GM19395 (cell line): ENCODE measurements around the gene GUK1.

ENCODE experiments used
- ATAC-seq: cut with Tn5 transposase; IDR thresholded peaks from one replicate; pipeline ENCODE4 v1.9.1; 2021; ENCODE audit warnings: mild to moderate bottlenecking, moderate library complexity; ENCODE audit not compliant: unreplicated experiment

GUK1 gene

GRCh38 chr1:228148935-228149405 is 8.9 kb downstream of the GUK1 start:
- ATAC-seq: no peak

DNA sequence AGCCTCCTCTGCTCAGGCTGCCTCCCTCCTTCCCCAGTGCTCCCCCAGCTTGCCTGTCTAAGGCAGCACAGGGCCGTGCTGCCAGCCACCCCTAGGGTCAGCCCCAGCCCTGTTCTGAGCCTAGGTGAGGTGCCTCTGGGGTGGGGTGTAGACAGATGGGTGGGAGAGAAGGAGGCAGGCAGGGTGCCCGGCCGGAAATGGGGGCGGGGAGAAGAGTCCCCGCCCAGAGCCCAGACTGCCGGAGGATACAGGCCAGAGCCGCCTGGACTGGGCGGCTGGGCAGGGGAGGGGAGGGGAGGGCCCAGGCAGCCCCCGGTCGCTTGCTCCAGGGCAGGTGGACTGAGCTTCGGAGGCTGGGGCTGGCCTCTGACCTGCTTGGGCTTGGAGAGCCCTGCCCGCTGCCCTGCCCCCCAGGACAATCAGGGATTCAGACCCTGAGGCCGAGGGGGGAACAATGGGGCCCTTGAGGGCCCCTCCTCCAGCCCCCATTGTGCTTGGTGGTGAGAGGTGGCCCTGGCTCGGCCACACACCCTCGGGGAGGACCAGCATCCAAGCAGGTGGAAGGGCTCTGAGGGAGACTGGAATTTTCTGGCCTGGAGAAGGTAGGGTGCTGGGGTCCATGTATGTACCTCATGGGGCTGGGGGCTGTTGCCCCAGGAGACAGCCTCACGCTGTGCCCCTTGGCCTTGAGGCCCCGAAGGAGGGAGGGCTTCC is 9.5 kb downstream of the GUK1 start, which contains the start of gene GJC2:
Gene GJC2 (plus strand): TSS at position 525 of the 714 bp plus-strand sequence. CDS start 7,829 bp downstream, outside the sequence.
- no peak for ATAC-seq

DNA sequence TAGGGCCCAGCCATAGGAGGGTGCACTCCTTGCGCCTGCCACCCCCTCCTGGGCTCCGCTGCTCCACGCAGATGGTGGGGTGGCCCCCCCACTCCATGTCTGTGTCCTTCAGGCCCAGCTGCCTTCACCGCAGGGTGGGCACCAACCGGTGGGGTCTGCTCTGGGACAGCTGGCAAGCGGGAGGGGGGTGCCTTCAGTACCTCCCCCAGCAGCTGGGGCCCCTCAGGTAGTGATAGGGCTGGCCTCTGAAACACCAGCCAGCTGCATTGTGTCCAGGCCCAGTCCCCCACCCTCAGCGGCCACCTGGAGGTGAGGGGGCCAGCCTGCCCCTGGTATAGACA is 10.0 kb downstream of the GUK1 start:
- no peak for ATAC-seq

GRCh38 chr1:228150461-228151179 is 10.5 kb downstream of the GUK1 start:
- ATAC-seq: no peak

- no peak for ATAC-seq
Observed at GRCh38 chr1:228151180-228151925, 11.3 kb downstream of the GUK1 start.

- no peak for ATAC-seq
Observed at GRCh38 chr1:228152097-228152917, 12.2 kb downstream of the GUK1 start.

- no peak for ATAC-seq
Observed at GRCh38 chr1:228152918-228153258, 12.8 kb downstream of the GUK1 start.

DNA sequence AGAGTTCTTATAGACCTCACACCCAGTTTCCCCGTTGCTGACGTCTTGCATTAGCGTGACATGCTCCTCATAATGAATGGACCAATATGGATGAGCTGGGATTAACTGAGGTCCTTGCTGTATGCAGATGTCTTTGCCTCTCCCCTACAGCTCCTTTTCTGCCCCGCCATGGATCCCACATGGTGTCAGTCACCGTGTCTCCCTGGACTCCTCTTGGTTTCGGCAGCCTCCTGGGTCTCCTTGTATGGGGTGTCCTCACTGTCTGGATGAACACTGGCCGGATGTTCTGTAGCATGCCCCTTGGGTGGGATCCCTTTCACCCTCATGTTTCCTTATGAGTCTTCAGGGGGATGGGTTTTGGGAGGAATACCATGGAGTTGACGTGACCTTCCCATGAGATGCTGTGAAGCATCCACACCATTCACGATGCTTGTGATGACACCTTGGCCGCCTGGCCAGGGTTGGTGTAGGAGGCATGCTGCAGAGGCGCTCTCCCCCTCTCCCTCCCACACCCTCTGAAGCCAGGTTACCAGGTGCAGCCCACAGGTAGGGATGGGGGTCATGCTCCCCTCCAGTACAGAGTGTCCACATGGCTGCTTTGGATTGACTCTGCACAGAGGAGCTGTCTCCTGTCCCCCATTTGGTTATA is 14.1 kb downstream of the GUK1 start:
- no peak for ATAC-seq

GRCh38 chr1:228154670-228155571 is 14.8 kb downstream of the GUK1 start:
- no peak for ATAC-seq

DNA sequence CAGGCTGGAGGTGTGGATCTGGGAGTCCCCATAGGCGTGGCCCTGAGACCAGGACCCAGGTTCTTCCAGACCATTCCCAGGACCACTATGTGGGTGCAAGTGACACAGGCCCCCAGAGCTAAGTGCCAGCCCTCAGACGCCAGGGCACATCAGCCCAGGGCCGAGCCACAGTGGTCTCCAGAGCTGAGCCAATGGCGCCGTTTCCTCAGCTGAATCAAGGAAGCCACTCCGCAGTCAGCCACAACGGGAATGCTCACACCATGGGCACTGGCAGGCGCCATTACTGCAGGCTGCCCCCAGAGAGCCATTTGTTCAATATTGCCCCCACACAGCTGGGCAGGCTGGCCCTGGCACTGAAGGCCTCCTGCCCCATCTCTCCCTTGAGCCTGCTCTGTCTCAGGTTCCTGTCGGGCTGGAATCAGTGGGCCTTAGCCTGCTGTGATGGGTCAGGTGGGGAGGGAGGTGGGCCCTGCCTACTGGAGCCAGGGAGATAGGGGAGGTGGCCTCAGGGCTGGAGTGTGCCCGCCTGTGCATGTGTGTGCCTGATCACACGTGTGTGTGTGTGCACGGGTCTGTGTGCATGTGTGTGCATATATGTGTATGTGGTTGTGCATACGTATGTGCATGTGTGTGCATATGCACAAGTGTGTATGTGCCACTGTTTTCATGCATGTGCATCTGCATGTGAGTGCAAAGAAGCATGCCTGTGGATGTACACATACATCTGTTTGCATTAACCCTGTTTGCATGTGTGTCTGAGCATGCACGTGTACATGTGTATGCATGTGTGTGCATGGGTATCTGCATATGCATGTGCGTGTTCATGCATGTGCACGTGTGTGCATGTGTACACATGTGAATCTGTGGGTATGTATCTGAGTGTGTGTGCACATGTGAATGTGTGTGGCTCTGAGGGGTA is 15.8 kb downstream of the GUK1 start:
- no peak for ATAC-seq

GRCh38 chr1:228156515-228156881 is 16.4 kb downstream of the GUK1 start:
- ATAC-seq: no peak

DNA sequence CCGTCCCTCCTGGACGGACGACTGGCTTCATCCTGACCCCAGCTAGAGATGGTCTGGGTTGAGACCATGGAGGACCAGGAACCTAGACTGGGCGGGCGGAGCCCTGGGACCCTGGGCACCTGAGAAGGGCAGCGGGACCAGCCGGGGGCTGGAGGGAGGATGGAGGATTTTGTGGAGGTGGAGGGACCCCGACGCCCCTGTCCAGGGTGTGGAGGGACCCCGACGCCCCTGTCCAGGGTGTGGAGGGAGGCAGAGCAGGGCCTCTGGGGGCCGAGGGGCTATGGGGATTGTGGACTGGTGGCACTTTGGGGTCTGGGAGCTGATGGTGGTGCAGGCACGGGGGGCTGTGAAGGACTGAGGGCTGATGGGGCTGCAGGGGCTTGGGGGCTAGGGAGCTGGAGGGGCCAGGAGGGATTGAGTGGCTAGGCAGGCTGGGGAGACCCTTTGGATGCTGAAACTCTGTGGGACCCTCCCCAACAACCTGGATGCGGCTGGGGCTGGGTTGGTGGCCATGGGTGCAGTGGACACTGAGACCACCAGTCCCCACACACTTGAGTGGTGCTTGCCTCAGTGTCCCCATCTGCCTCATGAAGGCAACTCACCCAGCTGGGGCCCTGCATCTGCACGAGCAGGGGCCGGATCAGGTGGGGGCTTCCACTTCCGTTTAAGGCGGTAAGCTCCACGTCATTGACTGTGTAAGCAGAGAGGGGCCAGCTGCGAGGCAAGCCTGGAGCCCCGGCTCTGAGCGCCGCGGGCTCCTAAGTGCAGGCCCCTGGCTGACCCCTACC is 17.1 kb downstream of the GUK1 start:
- no peak for ATAC-seq

DNA sequence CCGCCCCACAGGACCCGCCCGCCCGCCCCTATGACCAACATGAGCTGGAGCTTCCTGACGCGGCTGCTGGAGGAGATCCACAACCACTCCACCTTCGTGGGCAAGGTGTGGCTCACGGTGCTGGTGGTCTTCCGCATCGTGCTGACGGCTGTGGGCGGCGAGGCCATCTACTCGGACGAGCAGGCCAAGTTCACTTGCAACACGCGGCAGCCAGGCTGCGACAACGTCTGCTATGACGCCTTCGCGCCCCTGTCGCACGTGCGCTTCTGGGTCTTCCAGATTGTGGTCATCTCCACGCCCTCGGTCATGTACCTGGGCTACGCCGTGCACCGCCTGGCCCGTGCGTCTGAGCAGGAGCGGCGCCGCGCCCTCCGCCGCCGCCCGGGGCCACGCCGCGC is 17.6 kb downstream of the GUK1 start:
- no peak for ATAC-seq

DNA sequence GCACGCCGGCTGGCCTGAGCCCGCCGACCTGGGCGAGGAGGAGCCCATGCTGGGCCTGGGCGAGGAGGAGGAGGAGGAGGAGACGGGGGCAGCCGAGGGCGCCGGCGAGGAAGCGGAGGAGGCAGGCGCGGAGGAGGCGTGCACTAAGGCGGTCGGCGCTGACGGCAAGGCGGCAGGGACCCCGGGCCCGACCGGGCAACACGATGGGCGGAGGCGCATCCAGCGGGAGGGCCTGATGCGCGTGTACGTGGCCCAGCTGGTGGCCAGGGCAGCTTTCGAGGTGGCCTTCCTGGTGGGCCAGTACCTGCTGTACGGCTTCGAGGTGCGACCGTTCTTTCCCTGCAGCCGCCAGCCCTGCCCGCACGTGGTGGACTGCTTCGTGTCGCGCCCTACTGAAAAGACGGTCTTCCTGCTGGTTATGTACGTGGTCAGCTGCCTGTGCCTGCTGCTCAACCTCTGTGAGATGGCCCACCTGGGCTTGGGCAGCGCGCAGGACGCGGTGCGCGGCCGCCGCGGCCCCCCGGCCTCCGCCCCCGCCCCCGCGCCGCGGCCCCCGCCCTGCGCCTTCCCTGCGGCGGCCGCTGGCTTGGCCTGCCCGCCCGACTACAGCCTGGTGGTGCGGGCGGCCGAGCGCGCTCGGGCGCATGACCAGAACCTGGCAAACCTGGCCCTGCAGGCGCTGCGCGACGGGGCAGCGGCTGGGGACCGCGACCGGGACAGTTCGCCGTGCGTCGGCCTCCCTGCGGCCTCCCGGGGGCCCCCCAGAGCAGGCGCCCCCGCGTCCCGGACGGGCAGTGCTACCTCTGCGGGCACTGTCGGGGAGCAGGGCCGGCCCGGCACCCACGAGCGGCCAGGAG is 18.3 kb downstream of the GUK1 start:
- no peak for ATAC-seq

GRCh38 chr1:228159008-228159665 is 19.1 kb downstream of the GUK1 start:
- no peak for ATAC-seq

DNA sequence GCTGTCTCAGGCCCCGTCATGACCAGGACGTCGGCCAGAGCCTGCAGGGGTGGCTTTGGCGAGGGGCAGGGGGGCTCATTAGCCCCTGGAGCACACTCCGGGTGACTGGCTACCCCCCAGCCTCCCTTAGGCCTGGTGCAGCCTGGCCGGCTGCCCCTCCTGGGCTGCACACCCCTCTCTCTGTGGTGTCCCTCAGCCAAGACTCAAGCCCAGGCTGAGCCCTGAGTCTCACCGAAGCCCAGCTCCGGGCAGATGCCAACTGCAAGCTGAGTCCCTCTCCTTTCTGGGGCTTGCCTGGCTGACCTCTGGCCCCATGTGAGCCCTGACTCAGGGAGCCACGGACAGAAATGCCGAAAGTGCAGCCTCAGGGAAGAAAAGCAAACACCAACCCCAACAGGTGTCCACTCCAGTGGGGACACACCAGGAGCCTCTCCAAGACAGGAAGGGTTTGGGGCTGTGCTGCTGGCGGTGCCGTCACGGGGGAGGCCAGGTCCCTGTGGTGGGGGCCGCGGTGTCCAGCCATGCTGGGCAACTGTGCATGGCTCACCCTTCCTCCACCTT is 20.2 kb downstream of the GUK1 start:
- ATAC-seq: no peak
